GM23338 (cell line): ENCODE measurements around the gene WWC1. TPM values are rescaled to one million over a fixed set of nuclear protein-coding genes. Genes with fewer than 3 reads are reported as not detected.

Experiments used
- ATAC-seq: fragments of 200-7000 bp; cut with Tn5 transposase; 3 replicates; pipeline ENCODE4 v1.9.1; 2020
- DNase-seq: peaks from one replicate; pipeline ENCODE4 v3.0.0-alpha.2; 2015; ENCODE audit warnings: low spot score
- H2AFZ ChIP-seq: fragments of 200-600 bp; sonication (generic); 2 replicates; pipeline ENCODE4 v1.8.0; 2016; ENCODE audit warnings: antibody characterized with exemption, mild to moderate bottlenecking, moderate library complexity
- H3F3A ChIP-seq: fragments of 200-600 bp; sonication (generic); replicated peaks from 2 replicates; pipeline ENCODE4 v1.8.0; 2017; ENCODE audit warnings: antibody characterized with exemption, mixed run types, low read depth
- H3K27ac ChIP-seq: fragments of 200-600 bp; sonication (generic); 2 replicates; pipeline ENCODE4 v1.6.1; 2016; ENCODE audit warnings: low read depth
- H3K27me3 ChIP-seq: fragments of 200-600 bp; sonication (generic); 2 replicates; pipeline ENCODE4 v1.8.0; 2016; ENCODE audit warnings: mild to moderate bottlenecking, mixed run types, moderate library complexity; ENCODE audit not compliant: insufficient read depth
- H3K36me3 ChIP-seq: fragments of 200-600 bp; sonication (generic); 2 replicates; pipeline ENCODE4 v1.8.0; 2016; ENCODE audit warnings: mild to moderate bottlenecking; ENCODE audit not compliant: insufficient read depth
- H3K4me1 ChIP-seq: fragments of 200-600 bp; sonication (generic); 2 replicates; pipeline ENCODE4 v1.8.0; 2016; ENCODE audit warnings: mild to moderate bottlenecking, moderate library complexity; ENCODE audit not compliant: insufficient read depth
- H3K4me2 ChIP-seq: fragments of 200-600 bp; sonication (generic); 2 replicates; pipeline ENCODE4 v1.7.1; 2017; ENCODE audit warnings: mixed run types
- H3K4me3 ChIP-seq: fragments of 200-600 bp; sonication (generic); 2 replicates; pipeline ENCODE4 v1.6.1; 2016; ENCODE audit warnings: mixed run types
- H3K79me2 ChIP-seq: fragments of 200-600 bp; sonication (generic); replicated peaks from 2 replicates; pipeline ENCODE4 v1.8.0; 2017; ENCODE audit warnings: mild to moderate bottlenecking; ENCODE audit not compliant: insufficient read depth
- H3K9me2 ChIP-seq: fragments of 200-600 bp; sonication (generic); 2 replicates; pipeline ENCODE4 v1.8.0; 2017; ENCODE audit not compliant: insufficient read depth
- H4K20me1 ChIP-seq: fragments of 200-600 bp; sonication (generic); replicated peaks from 2 replicates; pipeline ENCODE4 v1.8.0; 2017; ENCODE audit warnings: mild to moderate bottlenecking; ENCODE audit not compliant: insufficient read depth
- H3K27ac Mint-ChIP-seq: 2 replicates; pipeline ENCODE4 v1.8.0; 2020; ENCODE audit warnings: inconsistent platforms, mild to moderate bottlenecking, moderate library complexity, mixed read lengths
- H3K27me3 Mint-ChIP-seq: 3 replicates; pipeline ENCODE4 v1.8.0; 2022; ENCODE audit warnings: low read depth, mild to moderate bottlenecking, moderate library complexity, mixed read lengths, inconsistent platforms; ENCODE audit not compliant: insufficient read depth, poor library complexity
- H3K36me3 Mint-ChIP-seq: 3 replicates; pipeline ENCODE4 v1.8.0; 2021; ENCODE audit warnings: low read depth, mild to moderate bottlenecking, inconsistent platforms, moderate library complexity, mixed read lengths
- H3K4me1 Mint-ChIP-seq: 3 replicates; pipeline ENCODE4 v1.8.0; 2020; ENCODE audit warnings: mild to moderate bottlenecking, inconsistent platforms, mixed read lengths
- H3K4me3 Mint-ChIP-seq: 3 replicates; pipeline ENCODE4 v1.8.0; 2021; ENCODE audit warnings: moderate library complexity, mild to moderate bottlenecking, inconsistent platforms, mixed read lengths
- H3K9me3 Mint-ChIP-seq: 3 replicates; pipeline ENCODE4 v1.8.0; 2020; ENCODE audit warnings: moderate library complexity, mild to moderate bottlenecking, inconsistent platforms, mixed read lengths
- CREB1 ChIP-seq: fragments of 250-450 bp; sonication (Bioruptor Pico); IDR thresholded peaks from 2 replicates; pipeline ENCODE4 v1.5.0; 2020; ENCODE audit warnings: low read depth, mild to moderate bottlenecking, moderate library complexity
- EZH2 ChIP-seq: fragments of 200-600 bp; sonication (generic); IDR thresholded peaks from one replicate; pipeline ENCODE4 v1.8.0; 2017; ENCODE audit warnings: antibody characterized with exemption, mild to moderate bottlenecking, low read depth; ENCODE audit not compliant: unreplicated experiment
- EZH2phosphoT487 ChIP-seq: fragments of 200-600 bp; sonication (generic); IDR thresholded peaks from one replicate; pipeline ENCODE4 v1.8.1; 2018; ENCODE audit warnings: antibody characterized with exemption; ENCODE audit not compliant: unreplicated experiment
- JUNB ChIP-seq: IDR thresholded peaks from one replicate; pipeline ENCODE4 v1.6.1; 2016; ENCODE audit warnings: antibody characterized with exemption; ENCODE audit not compliant: unreplicated experiment
- NANOG ChIP-seq: IDR thresholded peaks from 2 replicates; pipeline ENCODE4 v1.6.1; 2016; ENCODE audit warnings: antibody characterized with exemption, borderline replicate concordance
- POLR2AphosphoS5 ChIP-seq: IDR thresholded peaks from 2 replicates; pipeline ENCODE4 v1.6.1; 2016; ENCODE audit warnings: antibody characterized with exemption, low read depth
- REST ChIP-seq: IDR thresholded peaks from one replicate; pipeline ENCODE4 v1.6.1; 2018; ENCODE audit warnings: antibody characterized with exemption; ENCODE audit not compliant: unreplicated experiment
- STAT1 ChIP-seq: IDR thresholded peaks from one replicate; pipeline ENCODE4 v1.6.1; 2016; ENCODE audit warnings: antibody characterized with exemption; ENCODE audit not compliant: unreplicated experiment
- ZNF114 ChIP-seq: fragments of 250-450 bp; sonication (Bioruptor Pico); IDR thresholded peaks from 2 replicates; pipeline ENCODE4 v1.5.0; 2020; ENCODE audit warnings: mild to moderate bottlenecking, moderate library complexity
- ZNF331 ChIP-seq: fragments of 250-450 bp; sonication (Bioruptor Pico); IDR thresholded peaks from 2 replicates; pipeline ENCODE4 v1.5.0; 2020; ENCODE audit warnings: low read depth, mild to moderate bottlenecking, moderate library complexity
- ZNF462 ChIP-seq: fragments of 250-450 bp; sonication (Bioruptor Pico); IDR thresholded peaks from 2 replicates; pipeline ENCODE4 v1.5.0; 2020; ENCODE audit warnings: mild to moderate bottlenecking, moderate library complexity
- polyA plus RNA-seq: library from polyadenylated mRNA; unstranded; fragments of >200 nt; fragmentation: Nextera tagmentation; extraction: Ambion mirVana; gene quantifications from 2 replicates; pipeline ENCODE4 v1.2.1, GENCODE V29; 2016
- total RNA-seq: library from RNA; depleted of rRNA; stranded (reverse); fragments of >200 nt; shearing (Covaris generic); gene quantifications from 2 replicates; pipeline ENCODE4 v1.2.3, GENCODE V29; 2014
- TF ChIP-seq, protein P1 (sequence below): IDR thresholded peaks from 2 replicates; pipeline ENCODE4 v1.6.1; 2016; ENCODE audit warnings: antibody characterized with exemption
- TF ChIP-seq, protein P2 (sequence below), 2 experiments: fragments of 200-600 bp in 1 of 2; sonication (generic) in 1 of 2; conservative IDR thresholded peaks; 2 replicates each; pipeline versions ENCODE4 v1.5.1 to v1.6.1; 2016 to 2017; ENCODE audit warnings: antibody characterized with exemption in 2 of 2, low read depth in 2 of 2, mild to moderate bottlenecking in 2 of 2, moderate library complexity in 1 of 2

The WWC1 gene
- total and polyA plus RNA-seq, 2 experiments from 2014 or later = 25.4 to 27.8 TPM

DNA sequence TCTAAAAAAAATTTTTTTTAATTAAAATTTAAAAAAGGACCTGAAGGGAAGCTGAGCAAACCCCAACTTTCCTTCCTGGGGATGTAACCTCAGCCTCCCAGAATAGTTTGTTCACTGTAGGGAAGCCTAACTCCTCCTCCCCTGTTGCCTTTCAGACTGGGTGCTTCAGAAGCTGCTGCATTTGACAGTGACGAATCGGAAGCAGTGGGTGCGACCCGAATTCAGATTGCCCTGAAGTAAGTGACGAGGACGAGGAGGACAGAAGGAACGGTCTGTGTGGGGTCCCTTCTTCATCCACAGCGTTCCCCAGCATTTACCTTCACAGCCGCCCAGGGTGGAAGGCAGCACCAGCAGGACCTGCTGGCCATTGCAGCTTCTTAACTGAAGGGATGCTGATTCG is 137.1 kb downstream of the WWC1 start:
- Histone ChIP-seq H3K4me1 (no peaks in the 10 kb centered on the region), H3K4me2 (no peak overlapping the region), H3K79me2 (no peaks in the 10 kb centered on the region), H3F3A (no peaks in the 10 kb centered on the region), H3K9me2 (no peaks in the 10 kb centered on the region), H3K27ac (no peak overlapping the region), H2AFZ (no peak overlapping the region), H3K27me3 (no peaks in the 10 kb centered on the region), H3K4me3 (no peak overlapping the region), H3K36me3 (peaks cover 5% of the 10 kb centered on the region; the same call in 1 of the 2 replicates), H4K20me1 (no peaks in the 10 kb centered on the region)
- ATAC-seq (no peak), DNase-seq (no peak)
- Mint-ChIP-seq H3K27ac (no peak overlapping the region), H3K4me1 (no peaks in the 10 kb centered on the region), H3K4me3 (no peak overlapping the region), H3K27me3 (peaks cover 2% of the 10 kb centered on the region), H3K9me3 (no peaks in the 10 kb centered on the region; the same call in 2 of the 3 replicates), H3K36me3 (peaks cover 48% of the 10 kb centered on the region)
- TF ChIP-seq ZNF114 (no peak), STAT1 (no peak), EZH2phosphoT487 (no peak), REST (no peak), ZNF462 (CRISPR knock-in tag) (no peak), POLR2AphosphoS5 (no peak), NANOG (no peak), CREB1 (CRISPR knock-in tag) (no peak), JUNB (no peak), ZNF331 (CRISPR knock-in tag) (no peak), EZH2 (no peak)
- TF ChIP-seq, protein P1, sequence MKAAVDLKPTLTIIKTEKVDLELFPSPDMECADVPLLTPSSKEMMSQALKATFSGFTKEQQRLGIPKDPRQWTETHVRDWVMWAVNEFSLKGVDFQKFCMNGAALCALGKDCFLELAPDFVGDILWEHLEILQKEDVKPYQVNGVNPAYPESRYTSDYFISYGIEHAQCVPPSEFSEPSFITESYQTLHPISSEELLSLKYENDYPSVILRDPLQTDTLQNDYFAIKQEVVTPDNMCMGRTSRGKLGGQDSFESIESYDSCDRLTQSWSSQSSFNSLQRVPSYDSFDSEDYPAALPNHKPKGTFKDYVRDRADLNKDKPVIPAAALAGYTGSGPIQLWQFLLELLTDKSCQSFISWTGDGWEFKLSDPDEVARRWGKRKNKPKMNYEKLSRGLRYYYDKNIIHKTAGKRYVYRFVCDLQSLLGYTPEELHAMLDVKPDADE = no peak
- TF ChIP-seq, protein P2, sequence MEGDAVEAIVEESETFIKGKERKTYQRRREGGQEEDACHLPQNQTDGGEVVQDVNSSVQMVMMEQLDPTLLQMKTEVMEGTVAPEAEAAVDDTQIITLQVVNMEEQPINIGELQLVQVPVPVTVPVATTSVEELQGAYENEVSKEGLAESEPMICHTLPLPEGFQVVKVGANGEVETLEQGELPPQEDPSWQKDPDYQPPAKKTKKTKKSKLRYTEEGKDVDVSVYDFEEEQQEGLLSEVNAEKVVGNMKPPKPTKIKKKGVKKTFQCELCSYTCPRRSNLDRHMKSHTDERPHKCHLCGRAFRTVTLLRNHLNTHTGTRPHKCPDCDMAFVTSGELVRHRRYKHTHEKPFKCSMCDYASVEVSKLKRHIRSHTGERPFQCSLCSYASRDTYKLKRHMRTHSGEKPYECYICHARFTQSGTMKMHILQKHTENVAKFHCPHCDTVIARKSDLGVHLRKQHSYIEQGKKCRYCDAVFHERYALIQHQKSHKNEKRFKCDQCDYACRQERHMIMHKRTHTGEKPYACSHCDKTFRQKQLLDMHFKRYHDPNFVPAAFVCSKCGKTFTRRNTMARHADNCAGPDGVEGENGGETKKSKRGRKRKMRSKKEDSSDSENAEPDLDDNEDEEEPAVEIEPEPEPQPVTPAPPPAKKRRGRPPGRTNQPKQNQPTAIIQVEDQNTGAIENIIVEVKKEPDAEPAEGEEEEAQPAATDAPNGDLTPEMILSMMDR (conservative IDR thresholded peaks at IDR 0.05; ENCODE audit: low read depth in 2 of 2) = no peak
